T-cell (primary cell): ENCODE results near the gene PEAK1. TPM values are rescaled to one million over a fixed set of nuclear protein-coding genes. Genes with fewer than 3 reads are reported as not detected.

Experiments used
- ATAC-seq, 4 experiments: fragments of 200-7000 bp in 3 of 4; fragments of 150-1000 bp in 1 of 4; cut with Tn5 transposase; replicated peaks in 1 of 4; 1 replicate in 3 of 4; 2 replicates in 1 of 4; pipeline ENCODE4 v1.10.0; 2021; ENCODE audit warnings: moderate library complexity in 3 of 4, mild to moderate bottlenecking in 2 of 4, moderate number of reproducible peaks in 1 of 4
- CTCF ChIA-PET, 2 donors: fragments of 300-600 bp; sonication (Branson Sonifier 250); formaldehyde crosslinking; loops; one replicate each; lab custom pipeline; 2022; ENCODE audit warnings: antibody characterized with exemption in 2 of 2; lab: Charles Lee
- POLR2A ChIA-PET, 2 donors: fragments of 300-600 bp; sonication (Branson Sonifier 250); formaldehyde crosslinking; loops; one replicate each; lab custom pipeline; 2022; ENCODE audit warnings: antibody characterized with exemption in 2 of 2; lab: Charles Lee
- DNase-seq, 35 experiments: peaks; one replicate each; pipeline versions ENCODE4 v3.0.0 to v3.0.0-alpha.2; 2013 to 2023
- H3K27ac ChIP-seq: one replicate; pipeline ENCODE4 v1.5.1; 2013; ENCODE audit warnings: low read length
- H3K27me3 ChIP-seq, 2 experiments: replicated peaks in 1 of 2; 1 replicate in 1 of 2; 2 replicates in 1 of 2; pipeline versions ENCODE4 v1.6.1 to v1.7.0; 2013; ENCODE audit warnings: low read length in 1 of 2, mixed read lengths in 1 of 2; ENCODE audit not compliant: control insufficient read depth in 2 of 2, insufficient read depth in 2 of 2; ENCODE audit errors: extremely low read depth in 1 of 2
- H3K36me3 ChIP-seq, 2 donors: 1 replicate in 1 of 2; 2 replicates in 1 of 2; pipeline versions ENCODE4 v1.6.1 to v1.7.0; 2013; ENCODE audit warnings: low read length in 1 of 2; ENCODE audit not compliant: control insufficient read depth in 2 of 2, insufficient read depth in 1 of 2; ENCODE audit errors: extremely low read depth in 1 of 2
- H3K4me1 ChIP-seq, 2 experiments: 1 replicate in 1 of 2; 2 replicates in 1 of 2; pipeline versions ENCODE4 v1.6.1 to v1.7.0; 2013; ENCODE audit warnings: low read length in 2 of 2, mixed read lengths in 1 of 2; ENCODE audit not compliant: insufficient read depth in 2 of 2, control insufficient read depth in 1 of 2; ENCODE audit errors: extremely low read depth in 1 of 2
- H3K4me3 ChIP-seq, 2 donors: 1 replicate in 1 of 2; 2 replicates in 1 of 2; pipeline versions ENCODE4 v1.5.1 to v1.7.0; 2013; ENCODE audit warnings: mild to moderate bottlenecking in 2 of 2, low read length in 1 of 2, moderate library complexity in 1 of 2; ENCODE audit not compliant: control insufficient read depth in 1 of 2; ENCODE audit errors: extremely low read depth in 1 of 2
- H3K9me3 ChIP-seq: 2 replicates; pipeline ENCODE4 v1.7.0; 2013
- H3K27ac Mint-ChIP-seq, 2 donors: one replicate each; pipeline ENCODE4 v1.8.0; 2020 to 2021; ENCODE audit warnings: mild to moderate bottlenecking in 2 of 2, mixed read lengths in 2 of 2
- H3K27me3 Mint-ChIP-seq, 2 donors: one replicate each; pipeline ENCODE4 v1.8.0; 2021 to 2022; ENCODE audit warnings: mixed read lengths in 2 of 2
- H3K36me3 Mint-ChIP-seq: one replicate; pipeline ENCODE4 v1.8.0; 2021; ENCODE audit warnings: mixed read lengths
- H3K4me1 Mint-ChIP-seq, 3 donors: one replicate each; pipeline ENCODE4 v1.8.0; 2020 to 2022; ENCODE audit warnings: mixed read lengths in 3 of 3, mild to moderate bottlenecking in 1 of 3
- H3K4me3 Mint-ChIP-seq, 3 donors: one replicate each; pipeline ENCODE4 v1.8.0; 2020 to 2022; ENCODE audit warnings: mild to moderate bottlenecking in 3 of 3, mixed read lengths in 3 of 3, moderate library complexity in 3 of 3
- H3K9me3 Mint-ChIP-seq, 3 donors: one replicate each; pipeline ENCODE4 v1.8.0; 2020 to 2022; ENCODE audit warnings: mixed read lengths in 3 of 3
- WGBS: methylation state at CpG from one replicate; pipeline ENCODE4 v1.1.5; 2013; ENCODE audit warnings: missing lambda C conversion rate; ENCODE audit not compliant: insufficient coverage; 5-methylcytosine and 5-hydroxymethylcytosine counted together
- total RNA-seq, 35 experiments: library from RNA in 6 of 35; stranded (reverse) in 6 of 35; fragments of 120-200 nt in 1 of 35; gene quantifications; one replicate each; pipeline versions ENCODE4 v1.2.1 to v1.2.4 and lab custom pipeline; 2013 to 2026

Gene PEAK1
- total RNA-seq, 5 donors from 2014 or later (not counting 1 experiment from before 2014, with no cell fraction given) = 9.4 to 17.7 (median 10.9) TPM

DNA sequence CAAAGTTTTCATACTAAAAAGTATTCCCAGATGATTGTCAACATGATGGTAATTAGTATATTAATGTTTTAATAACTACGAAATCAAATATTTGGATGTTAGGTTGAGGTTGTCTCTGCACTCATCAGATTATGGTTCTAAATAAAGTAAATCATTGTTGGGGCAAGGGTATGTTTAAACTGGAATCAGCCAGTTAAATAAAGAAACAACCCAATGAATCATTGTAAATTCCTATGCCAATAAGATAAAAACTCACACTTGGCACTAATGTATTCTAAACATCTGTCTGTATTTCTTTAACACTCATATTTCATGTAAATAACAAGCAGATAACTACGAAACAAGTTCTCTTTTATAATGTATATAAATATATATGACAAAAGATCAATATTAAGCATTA is 92.7 kb downstream of the PEAK1 start:
- POLR2A ChIA-PET = no interaction called here
- H3K27ac ChIP-seq = no peak overlapping the region

DNA sequence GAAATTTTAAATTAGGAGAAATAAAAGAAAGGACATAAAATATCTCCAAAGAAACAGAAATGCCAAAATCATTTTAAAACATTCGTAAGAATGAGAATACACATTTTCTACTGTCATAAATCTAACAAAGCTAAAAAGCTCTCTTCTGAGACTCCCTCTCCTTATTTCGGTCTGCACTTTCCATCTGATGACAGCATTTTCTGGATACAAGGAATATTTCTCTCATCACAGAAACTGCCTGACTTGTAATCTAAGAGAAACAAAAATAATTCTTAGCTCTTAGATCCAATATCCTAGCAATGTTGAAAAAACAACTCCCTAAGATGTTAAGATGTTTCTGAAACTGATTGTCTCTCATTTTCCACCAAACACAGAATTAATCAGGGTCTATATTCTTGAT is 93.5 kb downstream of the PEAK1 start:
- H3K4me3 Mint-ChIP-seq = no peak overlapping the region
- Histone ChIP-seq H3K36me3 (no peaks in the 10 kb centered on the region), H3K9me3 (no peaks in the 10 kb centered on the region), H3K27ac (no peak overlapping the region), H3K4me1 (no peaks in the 10 kb centered on the region), H3K27me3 (no peaks in the 10 kb centered on the region), H3K4me3 (no peak overlapping the region)
- no CpG with 5 or more reads among the region's 2 CpGs for WGBS
- H3K4me1 Mint-ChIP-seq = no peaks in the 10 kb centered on the region
- ChIA-PET POLR2A (no interaction called here), CTCF (no interaction called here)
- ATAC-seq (no peak), DNase-seq (no peak)
- no peak overlapping the region for H3K27ac Mint-ChIP-seq
- H3K9me3 Mint-ChIP-seq = peaks cover 0 to 3% (median 0%) of the 10 kb centered on the region in 3 donors
- no peaks in the 10 kb centered on the region for H3K27me3 Mint-ChIP-seq
- H3K36me3 Mint-ChIP-seq = peaks cover 6% of the 10 kb centered on the region

More for the DNA sequence above, 92.7 kb downstream of the PEAK1 start:
- H3K27ac Mint-ChIP-seq = no peak overlapping the region
- H3K4me3 ChIP-seq = no peak overlapping the region
- peaks cover 0 to 3% (median 0%) of the 10 kb centered on the region in 3 donors for H3K9me3 Mint-ChIP-seq
- CTCF ChIA-PET = no interaction called here
- no peaks in the 10 kb centered on the region for H3K27me3 Mint-ChIP-seq
- H3K27me3 ChIP-seq = no peaks in the 10 kb centered on the region
- WGBS = no CpG with 5 or more reads among the region's 2 CpGs
- ATAC-seq = no peak
- no peak for DNase-seq
- H3K36me3 Mint-ChIP-seq = peaks cover 5% of the 10 kb centered on the region
- H3K4me1 ChIP-seq = no peaks in the 10 kb centered on the region
- H3K4me3 Mint-ChIP-seq = no peak overlapping the region
- no peaks in the 10 kb centered on the region for H3K36me3 ChIP-seq
- no peaks in the 10 kb centered on the region for H3K4me1 Mint-ChIP-seq
- H3K9me3 ChIP-seq = no peaks in the 10 kb centered on the region

DNA sequence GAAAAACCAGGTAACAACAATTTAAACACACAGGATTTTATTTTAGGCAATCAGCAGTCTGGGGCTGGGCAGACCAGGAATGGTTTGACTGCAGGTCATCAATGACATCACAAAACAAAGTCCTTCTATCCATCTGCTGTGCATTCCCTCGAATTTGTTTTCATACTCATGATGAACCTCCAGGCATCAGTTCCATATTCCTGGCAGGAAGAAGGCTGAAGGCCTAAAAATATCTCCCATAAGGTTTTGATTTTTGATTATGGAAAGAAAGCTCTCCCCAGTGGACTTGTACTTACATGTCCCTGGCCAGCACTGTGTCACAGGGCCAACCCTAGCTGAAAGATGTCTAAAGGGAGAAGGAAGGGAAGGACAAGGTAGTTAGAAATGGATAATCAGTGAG is 107.4 kb downstream of the PEAK1 start:
- Mint-ChIP-seq H3K27ac (no peak overlapping the region), H3K36me3 (no peaks in the 10 kb centered on the region), H3K9me3 (no peaks in the 10 kb centered on the region), H3K4me3 (no peak overlapping the region), H3K4me1 (peaks cover 6 to 12% (median 12%) of the 10 kb centered on the region in 3 donors), H3K27me3 (no peaks in the 10 kb centered on the region)
- ChIA-PET POLR2A (no interaction called here), CTCF (no interaction called here)
- WGBS = no CpG with 5 or more reads among the region's 1 CpG
- peaks cover 0 to 2% of the 10 kb centered on the region in 2 experiments for H3K4me1 ChIP-seq
- H3K27ac ChIP-seq = no peak overlapping the region
- no peaks in the 10 kb centered on the region for H3K27me3 ChIP-seq
- no peaks in the 10 kb centered on the region for H3K36me3 ChIP-seq
- DNase-seq (no peak), ATAC-seq (no peak)
- H3K4me3 ChIP-seq = no peak overlapping the region
- H3K9me3 ChIP-seq = no peaks in the 10 kb centered on the region

DNA sequence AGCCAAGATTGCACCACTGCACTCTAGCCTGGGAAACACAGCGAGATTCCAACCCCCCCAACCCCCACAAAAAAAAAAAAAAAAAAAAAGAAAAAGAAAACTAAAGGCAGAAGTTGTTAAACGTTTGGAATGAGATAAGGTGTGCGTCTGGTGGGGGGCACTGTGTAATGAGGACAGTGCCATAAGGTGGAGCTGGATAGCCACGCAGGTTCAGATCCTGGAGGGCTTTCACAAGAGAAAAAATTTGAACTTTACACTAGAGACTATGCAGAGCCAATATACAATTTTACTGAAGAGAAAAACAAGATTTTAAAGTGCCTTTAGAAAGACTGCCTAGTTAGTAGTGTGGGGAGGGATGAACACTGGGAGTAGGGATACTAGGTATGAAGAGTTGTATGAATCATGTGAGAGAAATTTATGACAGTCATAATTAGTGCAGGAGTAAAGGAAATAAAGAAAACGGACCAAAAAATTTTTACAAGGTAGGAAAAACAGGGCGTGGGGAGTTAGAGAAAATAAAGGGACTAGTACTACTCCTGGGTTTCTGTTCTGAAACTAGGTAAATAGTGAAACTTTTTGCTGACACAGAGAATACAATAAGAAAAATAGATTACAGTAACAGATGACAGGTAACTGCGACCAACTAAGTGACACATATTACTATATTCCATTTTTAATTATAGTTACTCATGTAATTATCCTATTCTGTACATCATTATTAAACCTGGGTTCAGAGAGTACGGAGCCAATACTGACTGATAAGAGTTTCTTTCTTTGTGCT is 108.1 kb downstream of the PEAK1 start:
- H3K27me3 ChIP-seq = no peaks in the 10 kb centered on the region
- no peak overlapping the region for H3K27ac ChIP-seq
- H3K4me3 Mint-ChIP-seq = no peak overlapping the region
- CTCF ChIA-PET = interaction anchor here in 1 of 2 donors (0.7 kb wide), 1 partner anchor 252 kb away, joined by 6 read pairs; no protein-coding TSS in a partner anchor
- no peaks in the 10 kb centered on the region for H3K27me3 Mint-ChIP-seq
- H3K27ac Mint-ChIP-seq = no peak overlapping the region
- H3K36me3 Mint-ChIP-seq = no peaks in the 10 kb centered on the region
- no peaks in the 10 kb centered on the region for H3K9me3 Mint-ChIP-seq
- no peak overlapping the region for H3K4me3 ChIP-seq
- 94% methylated on average over 3 of the region's 8 CpGs for WGBS
- no peaks in the 10 kb centered on the region for H3K36me3 ChIP-seq
- H3K4me1 ChIP-seq = peaks cover 0 to 2% of the 10 kb centered on the region in 2 experiments
- ATAC-seq (no peak), DNase-seq (no peak)
- POLR2A ChIA-PET = interaction anchor here in 1 of 2 donors (0.6 kb wide), 1 partner anchor 286 kb away, joined by 4 read pairs; no protein-coding TSS in a partner anchor
- peaks cover 6 to 12% (median 12%) of the 10 kb centered on the region in 3 donors for H3K4me1 Mint-ChIP-seq
- H3K9me3 ChIP-seq = no peaks in the 10 kb centered on the region

DNA sequence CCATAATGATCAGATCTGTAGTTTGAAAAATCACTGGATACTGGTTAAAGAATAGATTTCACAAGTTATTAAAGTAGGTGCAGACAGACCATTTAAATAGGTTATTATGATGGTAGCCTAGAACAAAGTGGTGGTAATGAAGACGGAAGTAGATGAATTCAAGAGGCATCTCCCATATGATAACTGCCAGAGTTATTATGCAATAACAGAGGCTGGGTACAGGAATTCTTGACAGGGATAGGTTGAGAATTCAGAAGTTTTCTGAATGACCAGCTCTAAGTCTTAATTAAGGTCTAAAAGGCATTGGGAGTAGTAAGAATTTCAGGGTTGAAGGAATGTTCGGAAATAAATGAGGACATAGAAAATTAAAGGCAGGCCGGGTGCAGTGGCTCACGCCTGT is 108.9 kb downstream of the PEAK1 start:
- H3K4me3 Mint-ChIP-seq = no peak overlapping the region
- H3K27ac Mint-ChIP-seq = no peak overlapping the region
- H3K9me3 Mint-ChIP-seq = no peaks in the 10 kb centered on the region
- H3K4me1 ChIP-seq = peaks cover 0 to 2% of the 10 kb centered on the region in 2 experiments
- no peak overlapping the region for H3K27ac ChIP-seq
- peaks cover 6 to 12% (median 12%) of the 10 kb centered on the region in 3 donors for H3K4me1 Mint-ChIP-seq
- no peak overlapping the region for H3K4me3 ChIP-seq
- H3K27me3 ChIP-seq = no peaks in the 10 kb centered on the region
- POLR2A ChIA-PET = no interaction called here
- no peaks in the 10 kb centered on the region for H3K9me3 ChIP-seq
- no peaks in the 10 kb centered on the region for H3K36me3 Mint-ChIP-seq
- CTCF ChIA-PET = interaction anchor here in 1 of 2 donors (0.7 kb wide), 1 partner anchor 251 kb away, joined by 6 read pairs; no protein-coding TSS in a partner anchor
- no peak for ATAC-seq
- no peak for DNase-seq
- H3K36me3 ChIP-seq = no peaks in the 10 kb centered on the region
- no peaks in the 10 kb centered on the region for H3K27me3 Mint-ChIP-seq
- WGBS = 100% methylated on average over 3 of the region's 4 CpGs

DNA sequence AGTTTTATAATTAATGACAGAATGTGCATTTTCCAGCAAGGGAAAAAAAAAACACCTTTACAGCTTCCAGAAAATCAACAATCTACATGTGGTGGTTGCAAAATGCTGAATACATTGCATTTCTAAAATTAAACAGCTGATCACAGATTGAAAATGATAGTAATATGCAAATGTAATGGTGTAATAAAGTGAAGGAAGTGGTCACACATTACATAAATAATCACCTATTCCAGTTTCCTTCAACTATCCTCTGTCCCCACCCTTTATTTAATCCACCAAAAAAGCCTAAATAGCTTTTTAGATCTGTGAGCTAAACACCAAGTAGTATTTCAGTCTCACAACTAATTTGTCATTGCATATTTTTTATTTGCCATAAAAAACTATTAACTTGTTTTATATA is 110.5 kb downstream of the PEAK1 start:
- Mint-ChIP-seq H3K9me3 (no peaks in the 10 kb centered on the region), H3K4me3 (no peak overlapping the region), H3K27me3 (no peaks in the 10 kb centered on the region), H3K4me1 (peaks cover 6 to 12% (median 12%) of the 10 kb centered on the region in 3 donors), H3K36me3 (peaks cover 4% of the 10 kb centered on the region), H3K27ac (no peak overlapping the region)
- ChIA-PET POLR2A (no interaction called here), CTCF (no interaction called here)
- no peaks in the 10 kb centered on the region for H3K27me3 ChIP-seq
- no peak overlapping the region for H3K27ac ChIP-seq
- ATAC-seq (no peak), DNase-seq (no peak)
- no peaks in the 10 kb centered on the region for H3K9me3 ChIP-seq
- H3K36me3 ChIP-seq = no peaks in the 10 kb centered on the region
- H3K4me1 ChIP-seq = peaks cover 0 to 2% of the 10 kb centered on the region in 2 experiments
- no peak overlapping the region for H3K4me3 ChIP-seq
